Endothelial cell (in vitro differentiated cells): ENCODE measurements around the gene TTC38. TPM values are rescaled to one million over a fixed set of nuclear protein-coding genes. Genes with fewer than 3 reads are reported as not detected.

ENCODE experiments used
- DNase-seq: peaks from one replicate; pipeline ENCODE4 v3.0.0; 2021; ENCODE audit warnings: low spot score
- H3K27ac Mint-ChIP-seq: one replicate; pipeline ENCODE4 v1.8.0; 2021; ENCODE audit warnings: mixed read lengths, inconsistent platforms; ENCODE audit not compliant: unreplicated experiment
- H3K27me3 Mint-ChIP-seq: one replicate; pipeline ENCODE4 v1.8.0; 2021; ENCODE audit warnings: mild to moderate bottlenecking, moderate library complexity, mixed read lengths, inconsistent platforms; ENCODE audit not compliant: unreplicated experiment
- H3K36me3 Mint-ChIP-seq: one replicate; pipeline ENCODE4 v1.8.0; 2021; ENCODE audit warnings: mild to moderate bottlenecking, low read depth, mixed read lengths, inconsistent platforms; ENCODE audit not compliant: unreplicated experiment
- H3K4me1 Mint-ChIP-seq: one replicate; pipeline ENCODE4 v1.8.0; 2021; ENCODE audit warnings: mild to moderate bottlenecking, mixed read lengths, inconsistent platforms; ENCODE audit not compliant: unreplicated experiment
- H3K4me3 Mint-ChIP-seq: one replicate; pipeline ENCODE4 v1.8.0; 2021; ENCODE audit warnings: mild to moderate bottlenecking, mixed read lengths, inconsistent platforms; ENCODE audit not compliant: unreplicated experiment
- H3K9me3 Mint-ChIP-seq: one replicate; pipeline ENCODE4 v1.8.0; 2021; ENCODE audit warnings: mixed read lengths, inconsistent platforms; ENCODE audit not compliant: unreplicated experiment
- total RNA-seq: library from RNA; stranded (reverse); fragmentation: NEBNext Ultra II Directional; extraction: Animal tissue kit (Norgen Biotek cat#: 25700); gene quantifications from one replicate; pipeline ENCODE4 v1.2.1, GENCODE V29; 2021; ENCODE audit not compliant: unreplicated experiment
- TF ChIP-seq, protein P1 (sequence below): fragments of 200-600 bp; sonication (generic); IDR thresholded peaks from one replicate; pipeline ENCODE4 v1.5.0; 2021; ENCODE audit warnings: antibody characterized with exemption; ENCODE audit not compliant: unreplicated experiment

The TTC38 gene
- total RNA-seq, 1 donor from 2014 or later: 24.6 TPM

DNA sequence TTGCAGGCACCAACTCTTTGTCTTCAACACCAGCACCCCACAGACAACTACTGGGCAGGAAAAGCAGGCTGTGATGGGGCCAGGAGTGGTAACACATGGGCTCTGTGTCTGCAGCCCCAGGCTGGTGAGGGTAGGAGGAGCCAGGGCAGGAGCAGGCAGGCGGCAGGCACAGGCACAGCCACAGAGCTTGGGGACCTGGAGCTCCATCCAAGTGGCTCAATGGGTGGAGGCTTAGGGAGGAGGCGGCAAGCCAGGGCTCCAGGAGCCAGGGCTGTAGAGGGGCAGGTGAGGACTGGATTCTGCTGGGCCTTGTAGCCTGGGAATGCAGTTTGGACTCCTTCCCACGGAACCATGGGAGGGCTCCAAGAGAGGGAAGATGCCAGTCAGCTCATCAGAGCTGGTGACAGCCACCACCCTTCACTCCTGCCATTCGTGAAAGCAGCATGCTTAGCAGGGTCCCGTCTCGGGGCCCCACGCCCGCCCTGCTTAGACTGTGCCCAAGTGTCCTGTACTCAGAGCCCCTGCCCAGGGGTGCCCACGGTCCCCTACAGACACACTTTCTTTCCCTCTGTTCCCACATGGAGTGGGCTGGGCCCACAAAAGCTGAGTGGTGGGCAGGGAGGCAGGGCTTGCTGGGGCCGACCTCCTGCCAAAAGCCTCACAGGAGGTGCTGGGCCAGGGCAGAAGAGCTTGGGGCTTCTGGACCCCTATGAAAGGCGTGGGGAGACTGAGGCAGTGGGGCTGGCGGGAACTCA, 12.4 kb downstream of the TTC38 start:
- Mint-ChIP-seq H3K27ac (no peak overlapping the region), H3K27me3 (no peaks in the 10 kb centered on the region), H3K4me3 (no peak overlapping the region), H3K36me3 (peaks cover 42% of the 10 kb centered on the region), H3K4me1 (no peaks in the 10 kb centered on the region), H3K9me3 (no peaks in the 10 kb centered on the region)
- DNase-seq: no peak
- TF ChIP-seq, protein P1, sequence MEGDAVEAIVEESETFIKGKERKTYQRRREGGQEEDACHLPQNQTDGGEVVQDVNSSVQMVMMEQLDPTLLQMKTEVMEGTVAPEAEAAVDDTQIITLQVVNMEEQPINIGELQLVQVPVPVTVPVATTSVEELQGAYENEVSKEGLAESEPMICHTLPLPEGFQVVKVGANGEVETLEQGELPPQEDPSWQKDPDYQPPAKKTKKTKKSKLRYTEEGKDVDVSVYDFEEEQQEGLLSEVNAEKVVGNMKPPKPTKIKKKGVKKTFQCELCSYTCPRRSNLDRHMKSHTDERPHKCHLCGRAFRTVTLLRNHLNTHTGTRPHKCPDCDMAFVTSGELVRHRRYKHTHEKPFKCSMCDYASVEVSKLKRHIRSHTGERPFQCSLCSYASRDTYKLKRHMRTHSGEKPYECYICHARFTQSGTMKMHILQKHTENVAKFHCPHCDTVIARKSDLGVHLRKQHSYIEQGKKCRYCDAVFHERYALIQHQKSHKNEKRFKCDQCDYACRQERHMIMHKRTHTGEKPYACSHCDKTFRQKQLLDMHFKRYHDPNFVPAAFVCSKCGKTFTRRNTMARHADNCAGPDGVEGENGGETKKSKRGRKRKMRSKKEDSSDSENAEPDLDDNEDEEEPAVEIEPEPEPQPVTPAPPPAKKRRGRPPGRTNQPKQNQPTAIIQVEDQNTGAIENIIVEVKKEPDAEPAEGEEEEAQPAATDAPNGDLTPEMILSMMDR: no peak

DNA sequence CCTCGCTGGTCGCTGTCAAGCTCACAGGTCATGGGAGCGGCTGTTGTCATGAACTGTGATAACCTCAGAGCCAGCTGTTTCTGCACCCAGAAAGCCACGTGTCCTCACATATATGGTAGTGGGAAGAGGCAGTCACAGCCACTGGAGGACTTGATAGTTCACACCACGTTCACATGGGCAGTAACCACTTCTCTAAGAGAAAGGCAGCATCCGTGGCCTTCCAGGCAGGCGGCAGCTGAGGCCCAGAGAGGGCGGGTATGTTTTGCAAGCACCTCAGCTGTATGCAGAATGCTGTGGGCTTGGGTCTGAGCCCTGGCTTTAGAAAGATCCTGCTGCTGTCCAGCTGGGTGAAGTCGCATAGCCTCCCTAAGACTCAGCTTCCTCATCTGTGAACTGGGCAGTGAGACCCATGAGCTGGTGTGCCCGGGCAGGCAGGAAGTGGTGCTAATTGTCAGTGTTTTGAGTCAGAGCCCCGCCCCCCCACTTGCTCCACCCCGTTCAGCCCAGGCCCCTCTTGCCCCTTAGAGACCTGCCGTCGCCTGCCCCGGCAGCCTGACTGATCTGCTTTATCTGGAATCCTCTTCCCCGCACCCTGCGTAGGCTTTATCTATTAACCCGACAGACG, 13.3 kb downstream of the TTC38 start:
- DNase-seq: no peak

DNA sequence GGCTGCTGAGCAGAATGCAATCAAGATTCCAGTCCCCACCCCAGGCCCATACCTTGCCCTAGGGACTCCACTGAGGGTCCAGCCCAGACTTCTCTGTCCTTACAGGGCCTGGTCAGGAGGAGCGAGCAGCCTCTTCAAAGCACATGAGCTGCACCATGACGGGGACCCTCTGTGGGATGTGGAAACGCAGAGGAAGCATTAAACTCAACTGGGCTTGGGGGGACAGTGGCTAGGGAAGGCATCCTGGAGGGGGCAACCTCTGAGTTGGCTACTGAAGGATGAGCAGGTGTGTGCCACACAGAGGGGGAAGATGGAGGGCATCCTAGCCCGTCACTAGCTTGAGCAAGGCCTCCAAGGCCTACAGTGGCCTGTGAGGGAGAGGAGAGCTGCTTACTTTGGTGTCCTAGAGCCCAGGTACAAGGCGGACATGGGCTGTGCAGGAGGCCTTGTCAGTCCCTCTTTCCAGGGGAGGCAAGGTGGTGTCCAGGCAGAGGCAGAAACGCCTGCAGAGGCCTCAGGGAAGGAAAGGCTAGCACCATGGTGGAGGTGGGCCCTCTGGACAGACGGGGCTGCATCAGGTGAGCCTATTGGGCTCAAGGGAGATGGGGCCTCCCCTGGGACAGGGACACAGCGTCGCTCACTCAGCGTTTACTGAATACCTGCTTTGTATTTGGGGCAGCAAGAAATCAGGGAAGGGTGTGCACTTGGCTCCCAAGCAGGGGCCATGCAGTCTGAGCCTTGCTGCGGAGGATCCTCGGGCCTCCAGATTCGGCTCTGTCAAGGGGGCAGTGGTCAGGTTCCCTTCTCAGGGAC, 14.3 kb downstream of the TTC38 start:
- Mint-ChIP-seq H3K27me3 (peaks cover 3% of the 10 kb centered on the region), H3K27ac (no peak overlapping the region), H3K4me3 (peak overlapping the region; percentile 67), H3K9me3 (no peaks in the 10 kb centered on the region), H3K36me3 (peaks cover 41% of the 10 kb centered on the region), H3K4me1 (no peaks in the 10 kb centered on the region)
- TF ChIP-seq, protein P1: no peak
- DNase-seq: no peak

More for the DNA sequence above, 13.3 kb downstream of the TTC38 start:
- Mint-ChIP-seq H3K27ac (no peak overlapping the region), H3K4me1 (no peaks in the 10 kb centered on the region), H3K27me3 (peaks cover 3% of the 10 kb centered on the region), H3K36me3 (peaks cover 41% of the 10 kb centered on the region), H3K4me3 (peak overlapping the region; percentile 67), H3K9me3 (no peaks in the 10 kb centered on the region)
- TF ChIP-seq, protein P1: no peak

DNA sequence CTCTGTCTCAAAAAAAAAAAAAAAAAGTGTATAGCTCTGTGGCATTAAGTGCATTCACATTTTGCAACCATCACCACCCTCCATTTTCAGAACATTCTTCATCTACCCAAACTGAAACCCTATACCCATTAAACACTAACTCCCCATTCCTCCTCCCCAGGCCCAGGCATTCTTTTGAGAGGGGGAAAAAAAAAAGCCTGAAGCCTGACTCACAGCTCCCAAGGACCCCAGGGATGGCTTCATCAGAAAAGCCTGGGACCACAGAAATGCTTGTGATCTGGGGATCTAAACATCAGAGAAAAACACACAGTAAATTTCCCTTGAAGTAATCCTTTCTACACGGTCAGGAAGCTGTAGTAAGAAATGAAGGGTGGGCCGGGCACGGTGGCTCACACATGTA, 18.2 kb downstream of the TTC38 start:
- H3K27me3 Mint-ChIP-seq: peaks cover 10% of the 10 kb centered on the region
- peak overlapping the region; percentile 77 for H3K4me3 Mint-ChIP-seq
- H3K9me3 Mint-ChIP-seq: no peaks in the 10 kb centered on the region
- no peak overlapping the region for H3K27ac Mint-ChIP-seq
- TF ChIP-seq, protein P1: no peak
- peaks cover 37% of the 10 kb centered on the region for H3K36me3 Mint-ChIP-seq
- peaks cover 9% of the 10 kb centered on the region for H3K4me1 Mint-ChIP-seq
- DNase-seq: no peak
